GM19324 (cell line): Measurements from ENCODE around the gene COL20A1.

ENCODE experiments used
- ATAC-seq: cut with Tn5 transposase; IDR thresholded peaks from one replicate; pipeline ENCODE4 v1.9.1; 2021; ENCODE audit warnings: mild to moderate bottlenecking, moderate library complexity; ENCODE audit not compliant: unreplicated experiment, low FRiP score

The COL20A1 gene

GRCh38 chr20:63260521-63260920, 32.5 kb upstream of the COL20A1 start:
- ATAC-seq: no peak

- no peak for ATAC-seq
These were observed 31.8 kb upstream of the COL20A1 start for GRCh38 chr20:63261060-63261794.

GRCh38 chr20:63261795-63262528, 31.0 kb upstream of the COL20A1 start:
- no peak for ATAC-seq

- ATAC-seq: no peak
These were observed 30.1 kb upstream of the COL20A1 start for GRCh38 chr20:63262836-63263235.

GRCh38 chr20:63264000-63264399, 29.0 kb upstream of the COL20A1 start:
- ATAC-seq: no peak

- no peak for ATAC-seq
These were observed 28.5 kb upstream of the COL20A1 start for GRCh38 chr20:63264519-63264918.

- no peak for ATAC-seq
These were observed 27.0 kb upstream of the COL20A1 start for GRCh38 chr20:63265891-63266515.

GRCh38 chr20:63267691-63268090, 25.3 kb upstream of the COL20A1 start:
- ATAC-seq: no peak

GRCh38 chr20:63268256-63268655, 24.7 kb upstream of the COL20A1 start:
- no peak for ATAC-seq

- no peak for ATAC-seq
These were observed 24.1 kb upstream of the COL20A1 start for GRCh38 chr20:63268671-63269439.

- no peak for ATAC-seq
These were observed 23.3 kb upstream of the COL20A1 start for GRCh38 chr20:63269724-63270123.

- no peak for ATAC-seq
These were observed 22.2 kb upstream of the COL20A1 start for GRCh38 chr20:63270606-63271325.

- ATAC-seq: peak; percentile 93
These were observed 20.6 kb upstream of the COL20A1 start, which contains the start of gene ARFGAP1 for GRCh38 chr20:63272105-63273058. Gene ARFGAP1, plus strand, starts transcription at chr20:63272813. Its CDS starts 2,768 bp downstream, at chr20:63275581.

GRCh38 chr20:63273059-63273579, 19.9 kb upstream of the COL20A1 start:
- ATAC-seq: no peak

GRCh38 chr20:63273635-63274380, 19.2 kb upstream of the COL20A1 start:
- no peak for ATAC-seq

GRCh38 chr20:63274381-63275228, 18.4 kb upstream of the COL20A1 start:
- ATAC-seq: no peak

GRCh38 chr20:63275825-63276224, 17.2 kb upstream of the COL20A1 start:
- no peak for ATAC-seq
